Kidney (tissue), 14 donors: ENCODE results near the gene APOL3. TPM values are rescaled to one million over a fixed set of nuclear protein-coding genes. Genes with fewer than 3 reads are reported as not detected.

Experiments
- DNase-seq, 5 donors: peaks; one replicate each; pipeline ENCODE4 v3.0.0-alpha.2; 2013 to 2020
- FAIRE-seq: peaks from 2 replicates; lab custom pipeline; 2012; peaks lifted over from hg19 to GRCh38; lab: Jason Lieb, UNC
- H3K27ac ChIP-seq, 2 donors: one replicate each; pipeline ENCODE4 v1.7.0; 2013; ENCODE audit warnings: low read depth in 2 of 2, low read length in 2 of 2, inconsistent platforms in 1 of 2
- H3K27me3 ChIP-seq: one replicate; pipeline ENCODE4 v1.7.1; 2013; ENCODE audit warnings: low read length, inconsistent platforms; ENCODE audit not compliant: control insufficient read depth, insufficient read depth
- H3K36me3 ChIP-seq, 3 donors: one replicate each; pipeline versions ENCODE4 v1.7.0 to v1.7.1; 2013; ENCODE audit warnings: low read length in 3 of 3, control low read depth in 1 of 3, inconsistent platforms in 1 of 3; ENCODE audit not compliant: insufficient read depth in 3 of 3, control insufficient read depth in 2 of 3
- H3K4me1 ChIP-seq, 3 donors: one replicate each; pipeline versions ENCODE4 v1.7.0 to v1.7.1; 2013; ENCODE audit warnings: low read length in 3 of 3, inconsistent platforms in 1 of 3, low read depth in 1 of 3; ENCODE audit not compliant: control insufficient read depth in 2 of 3, insufficient read depth in 2 of 3
- H3K4me3 ChIP-seq, 3 donors: one replicate each; pipeline versions ENCODE4 v1.7.0 to v1.8.1; 2013; ENCODE audit warnings: low read length in 3 of 3, control low read depth in 1 of 3, inconsistent platforms in 1 of 3
- H3K9ac ChIP-seq, 3 donors: one replicate each; pipeline versions ENCODE4 v1.7.0 to v1.7.1; 2013; ENCODE audit warnings: low read length in 3 of 3, control low read depth in 1 of 3, inconsistent platforms in 1 of 3
- H3K9me3 ChIP-seq, 3 donors: one replicate each; pipeline versions ENCODE4 v1.7.0 to v1.7.1; 2013; ENCODE audit warnings: low read length in 3 of 3, control low read depth in 1 of 3, inconsistent platforms in 1 of 3; ENCODE audit not compliant: control insufficient read depth in 2 of 3, insufficient read depth in 1 of 3
- CTCF ChIP-seq: IDR thresholded peaks from 3 replicates; pipeline ENCODE4 v1.5.1; 2012; ENCODE audit warnings: mild to moderate bottlenecking, moderate library complexity, borderline replicate concordance; ENCODE audit not compliant: insufficient read depth; ENCODE audit errors: extremely low read depth
- intact Hi-C: fragments of 100-400 bp; cut with DNase I; formaldehyde crosslinking; loops from one replicate; pipeline ENCODE4 v1.11.1; 2022
- polyA plus RNA-seq: library from polyadenylated mRNA; stranded (reverse); fragments of 350-450 nt; fragmentation: Illumina TruSeq; extraction: RNeasy Lipid Tissue Mini Kit (QIAGEN cat#74804); gene quantifications from one replicate; pipeline ENCODE4 v1.2.3, GENCODE V29; 2014; ENCODE audit warnings: low read depth, low replicate concordance; ENCODE audit not compliant: insufficient read depth
- total RNA-seq: library from RNA; stranded (reverse); fragmentation: NEBNext Ultra II Directional; extraction: Animal tissue kit (Norgen Biotek cat#: 25700); gene quantifications from one replicate; pipeline ENCODE4 v1.2.1, GENCODE V29; 2021
- donor health status: control.
- donor health status: control.
- donor health status: control.
- donor health status: control.
- donor health status: control.
- donor health status: DM: yes; HTN: yes; CAD: no.
- donor health status: Normal renal cell carcinoma (clear cell type).

The APOL3 gene
- total and polyA plus RNA-seq, 2 donors from 2014 or later, result 25.1 to 43.7 TPM

GRCh38 chr22:36136988-36137387, 23.6 kb downstream of the APOL3 start:
- Histone ChIP-seq H3K4me3 (no peak overlapping the region), H3K27me3 (no peaks in the 10 kb centered on the region), H3K9me3 (no peaks in the 10 kb centered on the region), H3K4me1 (peaks cover 3 to 8% (median 4%) of the 10 kb centered on the region in 3 donors), H3K36me3 (no peaks in the 10 kb centered on the region), H3K9ac (no peak overlapping the region), H3K27ac (no peak overlapping the region)
- TF ChIP-seq CTCF, result no peak
- intact Hi-C loops, result no loop called here
- no peak for FAIRE-seq
- DNase-seq, result no peak

- Histone ChIP-seq H3K9ac (no peak overlapping the region), H3K9me3 (no peaks in the 10 kb centered on the region), H3K27ac (no peak overlapping the region), H3K4me1 (peaks cover 3 to 8% (median 4%) of the 10 kb centered on the region in 3 donors), H3K4me3 (no peak overlapping the region), H3K36me3 (no peaks in the 10 kb centered on the region), H3K27me3 (no peaks in the 10 kb centered on the region)
- intact Hi-C loops, result no loop called here
- no peak for TF ChIP-seq CTCF
- DNase-seq, result no peak
- no peak for FAIRE-seq
These were observed 24.1 kb downstream of the APOL3 start for GRCh38 chr22:36136475-36136874.

GRCh38 chr22:36135306-36135980, 25.1 kb downstream of the APOL3 start:
- intact Hi-C loops, result no loop called here
- Histone ChIP-seq H3K36me3 (no peaks in the 10 kb centered on the region), H3K4me3 (no peak overlapping the region), H3K9ac (no peak overlapping the region), H3K27me3 (no peaks in the 10 kb centered on the region), H3K27ac (no peak overlapping the region), H3K4me1 (peaks cover 3 to 8% (median 4%) of the 10 kb centered on the region in 3 donors), H3K9me3 (no peaks in the 10 kb centered on the region)
- TF ChIP-seq CTCF, result no peak
- no peak for FAIRE-seq
- DNase-seq, result no peak

GRCh38 chr22:36134182-36134581, 26.4 kb downstream of the APOL3 start:
- H3K36me3 ChIP-seq, result no peaks in the 10 kb centered on the region
- no peaks in the 10 kb centered on the region for H3K27me3 ChIP-seq
- FAIRE-seq, result no peak
- peak in 4 of 5 donors; percentile 32 to 78 (median 56) for DNase-seq
- intact Hi-C loops, result no loop called here
- H3K4me3 ChIP-seq, result no peak overlapping the region
- peaks cover 3 to 8% (median 4%) of the 10 kb centered on the region in 3 donors for H3K4me1 ChIP-seq
- H3K9me3 ChIP-seq, result no peaks in the 10 kb centered on the region
- no peak overlapping the region for H3K27ac ChIP-seq
- no peak for TF ChIP-seq CTCF
- H3K9ac ChIP-seq, result no peak overlapping the region
